Heart left ventricle (tissue), 16 donors: ENCODE data around the gene ADCY5. TPM values are rescaled to one million over a fixed set of nuclear protein-coding genes. Genes with fewer than 3 reads are reported as not detected.

Source experiments
- ATAC-seq, 4 donors: fragments of 200-7000 bp; cut with Tn5 transposase; one replicate each; pipeline ENCODE4 v1.9.1; 2020 to 2022; ENCODE audit warnings: moderate library complexity in 4 of 4, mild to moderate bottlenecking in 3 of 4, moderate number of reproducible peaks in 1 of 4
- DNase-seq, 5 donors: peaks; one replicate each; pipeline ENCODE4 v3.0.0-alpha.2; 2020
- H3K27ac ChIP-seq, 12 donors: fragments of 200-600 bp; sonication (generic) in 4 of 12; one replicate each; pipeline versions ENCODE4 v1.5.0 to v1.8.0; 2016 to 2022; ENCODE audit warnings: mild to moderate bottlenecking in 2 of 12
- H3K27me3 ChIP-seq, 9 donors: fragments of 200-600 bp; sonication (generic) in 2 of 9; one replicate each; pipeline versions ENCODE4 v1.5.1 to v1.8.0; 2016 to 2022; ENCODE audit warnings: mild to moderate bottlenecking in 3 of 9
- H3K36me3 ChIP-seq, 9 donors: fragments of 200-600 bp; sonication (generic) in 2 of 9; one replicate each; pipeline versions ENCODE4 v1.5.0 to v1.8.0; 2018 to 2022; ENCODE audit warnings: mild to moderate bottlenecking in 2 of 9
- H3K4me1 ChIP-seq, 12 donors: fragments of 200-600 bp; sonication (generic) in 4 of 12; one replicate each; pipeline versions ENCODE4 v1.5.0 to v1.8.0; 2016 to 2022; ENCODE audit warnings: mild to moderate bottlenecking in 3 of 12
- H3K4me3 ChIP-seq, 12 donors: fragments of 200-600 bp; sonication (generic) in 4 of 12; one replicate each; pipeline versions ENCODE4 v1.5.0 to v1.8.0; 2017 to 2022; ENCODE audit warnings: mild to moderate bottlenecking in 9 of 12, moderate library complexity in 4 of 12
- H3K9me3 ChIP-seq, 12 donors: fragments of 200-600 bp; sonication (generic) in 4 of 12; one replicate each; pipeline versions ENCODE4 v1.5.0 to v1.8.0; 2016 to 2022; ENCODE audit warnings: mild to moderate bottlenecking in 1 of 12
- CTCF ChIP-seq, 12 donors: fragments of 200-600 bp; sonication (generic) in 4 of 12; IDR thresholded peaks; one replicate each; pipeline versions ENCODE4 v1.5.0 to v1.8.0; 2018 to 2022; ENCODE audit warnings: antibody characterized with exemption in 12 of 12, mild to moderate bottlenecking in 5 of 12
- POLR2A ChIP-seq, 2 donors: fragments of 450-650 bp; IDR thresholded peaks; one replicate each; pipeline ENCODE4 v1.6.1; 2017; ENCODE audit warnings: antibody characterized with exemption in 2 of 2, mild to moderate bottlenecking in 2 of 2, moderate library complexity in 2 of 2
- WGBS, 4 donors: extraction: QIAGEN DNeasy Blood & Tissue Kit in 2 of 4; methylation state at CpG; one replicate each; pipeline versions ENCODE4 v1.1.5 to v1.1.7; 2013 to 2018; 5-methylcytosine and 5-hydroxymethylcytosine counted together
- intact Hi-C, 10 donors: fragments of 100-400 bp; cut with DNase I; formaldehyde crosslinking; loops; one replicate each; pipeline versions ENCODE4 v1.11.1 to v1.14.2; 2022
- polyA plus RNA-seq, 2 donors: library from polyadenylated mRNA; stranded (reverse); fragments of 200-250 nt; gene quantifications; one replicate each; pipeline ENCODE4 v1.2.3, GENCODE V29; 2013
- total RNA-seq, 9 donors: library from RNA; depleted of rRNA in 2 of 9; stranded (reverse); fragments of >200 nt in 2 of 9; fragmentation: NEBNext Ultra II Directional in 3 of 9; extraction: Animal tissue kit (Norgen Biotek cat#: 25700) in 3 of 9; gene quantifications; one replicate each; pipeline versions ENCODE4 v1.1.0 to v1.2.4, GENCODE V29; 2016 to 2023
- donor health status: ischemic (EF 13 %, LVEDD 7.1; RV severe dilation, severe dysfunction).
- donor health status: healthy with polysubstance abuse.
- donor health status: DM: no; HTN: yes; CAD: no.
- donor health status: DM: no; HTN: no; CAD: no.
- donor health status: ischemic (EF 25% LVEDD 6.9; RV normal size, moderate dysfunction).
- donor health status: ischemic (EF 25% LVEDD 5.7; RV mildly dilated, moderate dysfunction).
- donor health status: healthy.
- donor health status: DM: yes; HTN: yes; CAD: no.
- donor health status: ischemic (EF 35%, LVEDD 5.7; RV mildly dilated, moderate dysfunction).
- donor health status: nonischemic (EF 11% LVEDD 7.7; RV severe dilation, severe dysfunction).
- donor health status: DM: yes; HTN: yes; CAD: no.
- donor health status: PGD.
- donor health status: ischemic (EF 29% LVEDD 5.4; RV normal size, mild dysfunction).
- donor health status: nonischemic (EF 23%, LVEDD 6.1; RV moderate dilation, normal function).

The ADCY5 gene
- total and polyA plus RNA-seq, 11 donors = 78.5 to 276 (median 167) TPM

- Histone ChIP-seq H3K27me3 (no peaks in the 10 kb centered on the region), H3K36me3 (no peaks in the 10 kb centered on the region), H3K9me3 (no peaks in the 10 kb centered on the region), H3K4me3 (no peak overlapping the region), H3K4me1 (peaks cover 4 to 100% (median 64%) of the 10 kb centered on the region in 12 donors), H3K27ac (peak overlapping the region; percentile 41 to 94 (median 90))
- WGBS, 4 donors = 45 to 55% (median 51%) methylated on average over 14 to 15 of the region's 15 CpGs
- DNase-seq = peak in 3 of 5 donors; percentile 59 to 70 (median 62)
- TF ChIP-seq POLR2A (IDR thresholded peaks at IDR 0.05) (no peak), CTCF (IDR thresholded peaks at IDR 0.05) (no peak)
- peak in 3 of 4 donors; percentile 21 to 31 (median 25) for ATAC-seq
- intact Hi-C loops = loop anchor here in 1 of 10 donors (5.0 kb wide), 1 partner anchor 58 kb away; the partner anchor contains the start of gene ADCY5
Measured at GRCh38 chr3:123388811-123389627, 59.9 kb downstream of the ADCY5 start.

DNA sequence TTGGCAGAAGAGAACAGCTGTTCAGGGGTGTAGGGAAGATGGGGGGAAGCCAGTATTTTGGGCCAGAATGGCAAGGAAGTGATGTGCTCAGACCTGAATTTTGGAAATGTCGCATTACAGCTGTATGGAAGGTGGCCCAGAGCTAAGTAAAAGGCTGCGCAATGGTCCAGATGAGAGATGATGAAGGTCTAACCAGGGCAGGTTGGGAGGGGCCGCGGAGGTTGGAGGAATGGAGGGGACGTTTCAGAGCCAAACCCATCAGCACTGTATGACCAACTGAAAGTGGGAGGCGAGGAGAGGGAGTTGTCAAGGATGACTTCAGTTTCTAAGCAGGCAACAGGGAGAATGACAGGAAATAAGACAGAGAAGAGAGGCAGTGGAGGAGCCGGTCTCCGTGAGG is 60.8 kb downstream of the ADCY5 start:
- no peaks in the 10 kb centered on the region for H3K36me3 ChIP-seq
- intact Hi-C loops = loop anchor here in 1 of 10 donors (5.0 kb wide), 1 partner anchor 59 kb away; the partner anchor contains the start of gene ADCY5
- TF ChIP-seq POLR2A (IDR thresholded peaks at IDR 0.05) = no peak
- no peak for TF ChIP-seq CTCF (IDR thresholded peaks at IDR 0.05)
- no peaks in the 10 kb centered on the region for H3K27me3 ChIP-seq
- peaks cover 4 to 100% (median 69%) of the 10 kb centered on the region in 12 donors for H3K4me1 ChIP-seq
- no peak overlapping the region for H3K4me3 ChIP-seq
- ATAC-seq (no peak), DNase-seq (peak in 2 of 5 donors; percentile 14 to 23)
- H3K9me3 ChIP-seq = no peaks in the 10 kb centered on the region
- 61 to 73% (median 71%) methylated on average over 8 of the region's 8 CpGs for WGBS, 4 donors
- H3K27ac ChIP-seq = peak overlapping the region; percentile 41 to 94 (median 90)

- no peak overlapping the region for H3K4me3 ChIP-seq
- peak in 1 of 5 donors; percentile 5 for DNase-seq
Measured at GRCh38 chr3:123387532-123387931, 61.4 kb downstream of the ADCY5 start.

More at GRCh38 chr3:123387532-123387931, 61.4 kb downstream of the ADCY5 start:
- Histone ChIP-seq H3K36me3 (no peaks in the 10 kb centered on the region), H3K4me1 (peaks cover 4 to 100% (median 72%) of the 10 kb centered on the region in 12 donors), H3K9me3 (no peaks in the 10 kb centered on the region), H3K27me3 (no peaks in the 10 kb centered on the region), H3K27ac (peak overlapping the region in 11 of 12 donors; percentile 74 to 94 (median 90))
- TF ChIP-seq POLR2A (IDR thresholded peaks at IDR 0.05) (no peak), CTCF (IDR thresholded peaks at IDR 0.05) (no peak)
- intact Hi-C loops = loop anchor here in 1 of 10 donors (5.0 kb wide), 1 partner anchor 60 kb away; the partner anchor contains the start of gene ADCY5
- no peak for ATAC-seq
- WGBS, 4 donors = 44 to 54% (median 50%) methylated on average over 3 of the region's 3 CpGs
